ENCODE data around the gene FKBP5.
"Not testable (repeated sequence)": the region's sequence is repeated elsewhere in the genome, so short reads cannot be mapped to it uniquely, and the experiment has no call there.

FKBP5 gene

GRCh38 chr6:35599761-35600658 is 88.7 kb downstream of the FKBP5 start (continued):
- TF ChIP-seq, protein P1, sequence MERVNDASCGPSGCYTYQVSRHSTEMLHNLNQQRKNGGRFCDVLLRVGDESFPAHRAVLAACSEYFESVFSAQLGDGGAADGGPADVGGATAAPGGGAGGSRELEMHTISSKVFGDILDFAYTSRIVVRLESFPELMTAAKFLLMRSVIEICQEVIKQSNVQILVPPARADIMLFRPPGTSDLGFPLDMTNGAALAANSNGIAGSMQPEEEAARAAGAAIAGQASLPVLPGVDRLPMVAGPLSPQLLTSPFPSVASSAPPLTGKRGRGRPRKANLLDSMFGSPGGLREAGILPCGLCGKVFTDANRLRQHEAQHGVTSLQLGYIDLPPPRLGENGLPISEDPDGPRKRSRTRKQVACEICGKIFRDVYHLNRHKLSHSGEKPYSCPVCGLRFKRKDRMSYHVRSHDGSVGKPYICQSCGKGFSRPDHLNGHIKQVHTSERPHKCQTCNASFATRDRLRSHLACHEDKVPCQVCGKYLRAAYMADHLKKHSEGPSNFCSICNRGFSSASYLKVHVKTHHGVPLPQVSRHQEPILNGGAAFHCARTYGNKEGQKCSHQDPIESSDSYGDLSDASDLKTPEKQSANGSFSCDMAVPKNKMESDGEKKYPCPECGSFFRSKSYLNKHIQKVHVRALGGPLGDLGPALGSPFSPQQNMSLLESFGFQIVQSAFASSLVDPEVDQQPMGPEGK (CRISPR knock-in tag; IDR thresholded peaks at IDR 0.05; ENCODE audit: borderline replicate concordance), result no peak

DNA sequence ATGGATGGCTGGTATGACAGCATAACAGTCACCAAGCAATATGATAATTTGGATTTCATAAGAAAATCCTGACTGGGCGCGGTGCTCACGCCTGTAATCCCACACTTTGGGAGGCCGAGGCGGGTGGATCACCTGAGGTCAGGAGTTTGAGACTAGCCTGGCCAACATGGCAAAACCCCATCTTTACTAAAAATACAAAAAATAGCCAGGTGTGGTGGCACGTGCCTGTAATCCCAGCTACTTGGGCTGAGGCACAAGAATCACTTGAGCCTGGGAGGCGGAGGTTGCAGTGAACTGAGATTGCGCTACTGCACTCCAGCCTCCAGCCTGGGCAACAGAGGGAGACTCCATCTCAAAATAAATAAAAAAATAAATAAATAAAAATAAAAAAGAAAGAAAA is 90.1 kb downstream of the FKBP5 start:
- ATAC-seq, result not testable (repeated sequence)

GRCh38 chr6:35596448-35597442 is 92.0 kb downstream of the FKBP5 start:
- ATAC-seq, result peak; percentile 71
- TF ChIP-seq, protein P1 (CRISPR knock-in tag; IDR thresholded peaks at IDR 0.05; ENCODE audit: borderline replicate concordance), result no peak
- TF ChIP-seq TOX (CRISPR knock-in tag; IDR thresholded peaks at IDR 0.05; ENCODE audit: borderline replicate concordance) (0 out of 2 replicates have a peak, but pooled peaks have one; percentile 20), ZC3H10 (CRISPR knock-in tag; IDR thresholded peaks at IDR 0.05) (peak; percentile 63; the same call in 1 of the 2 replicates), ISL1 (CRISPR knock-in tag; IDR thresholded peaks at IDR 0.05) (peak; percentile 70)

DNA sequence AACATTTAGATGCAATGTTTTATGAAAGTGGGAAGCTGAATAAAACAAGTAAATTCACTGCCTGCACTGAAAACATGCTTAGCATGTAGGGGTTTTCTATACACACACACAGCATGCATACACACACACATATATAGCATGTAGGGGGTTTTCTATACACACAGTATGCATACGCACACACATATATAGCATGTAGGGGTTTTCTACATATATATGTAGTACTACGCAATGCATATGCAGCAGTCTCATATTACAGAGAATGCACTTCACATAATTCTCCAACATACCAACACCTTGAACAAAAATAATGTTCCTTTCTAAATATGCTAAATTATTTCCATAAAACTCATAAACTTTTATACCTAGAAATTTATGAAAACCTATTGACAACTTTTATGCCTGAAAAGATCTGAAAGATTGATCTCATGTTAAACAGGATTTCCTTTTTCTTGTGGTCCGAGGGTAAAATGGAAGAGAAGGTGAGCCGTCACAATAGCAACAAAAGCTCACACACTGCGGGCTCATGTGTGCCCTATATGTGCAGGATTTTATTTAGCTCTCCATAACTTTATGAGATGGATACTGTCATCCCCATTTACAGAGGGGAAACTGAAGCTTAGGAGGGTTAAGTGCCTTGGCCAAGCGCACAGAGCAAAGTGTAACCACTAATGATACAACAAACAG is 94.1 kb downstream of the FKBP5 start:
- TF ChIP-seq CSDC2 (CRISPR knock-in tag; IDR thresholded peaks at IDR 0.05), result no peak
- TF ChIP-seq GLIS3 (CRISPR knock-in tag; IDR thresholded peaks at IDR 0.05), result no peak
- no peak for TF ChIP-seq SNAI2 (CRISPR knock-in tag; IDR thresholded peaks at IDR 0.05)
- no peak for TF ChIP-seq RARB (CRISPR knock-in tag; IDR thresholded peaks at IDR 0.05)
- no peak for TF ChIP-seq TOX (CRISPR knock-in tag; IDR thresholded peaks at IDR 0.05; ENCODE audit: borderline replicate concordance)
- TF ChIP-seq ISL1 (CRISPR knock-in tag; IDR thresholded peaks at IDR 0.05), result no peak
- TF ChIP-seq, protein P1 (CRISPR knock-in tag; IDR thresholded peaks at IDR 0.05; ENCODE audit: borderline replicate concordance), result no peak
- TF ChIP-seq TCF4 (CRISPR knock-in tag; IDR thresholded peaks at IDR 0.05; ENCODE audit: borderline replicate concordance), result no peak
- no peak for TF ChIP-seq POU6F1 (CRISPR knock-in tag; IDR thresholded peaks at IDR 0.05; ENCODE audit: borderline replicate concordance, low read depth)
- no peak for ATAC-seq

DNA sequence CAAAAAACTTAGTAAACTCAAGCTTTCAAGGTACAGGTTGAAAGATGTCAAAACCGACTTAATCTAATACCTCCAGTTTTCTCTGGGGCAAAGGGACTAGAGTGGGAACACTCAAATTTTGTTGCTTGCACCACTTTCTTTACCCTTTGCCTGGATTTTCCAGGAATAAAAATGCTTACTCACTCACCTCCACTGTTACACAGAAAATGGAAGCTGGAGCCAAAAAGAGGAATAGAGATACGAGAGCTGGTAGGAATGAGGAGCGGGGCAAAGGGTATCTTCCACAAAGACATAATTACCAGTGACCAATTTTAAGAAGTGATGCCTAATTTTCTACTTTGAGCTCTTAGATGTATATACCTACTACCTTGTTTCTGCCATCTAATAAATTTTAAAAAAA is 96.5 kb downstream of the FKBP5 start:
- no peak for ATAC-seq
- TF ChIP-seq ISL1 (CRISPR knock-in tag; IDR thresholded peaks at IDR 0.05) (no peak), RARB (CRISPR knock-in tag; IDR thresholded peaks at IDR 0.05) (no peak), ZFP3 (CRISPR knock-in tag; IDR thresholded peaks at IDR 0.05) (no peak), ZC3H10 (CRISPR knock-in tag; IDR thresholded peaks at IDR 0.05) (no peak), CSRNP3 (CRISPR knock-in tag; IDR thresholded peaks at IDR 0.05) (no peak), TCF4 (CRISPR knock-in tag; IDR thresholded peaks at IDR 0.05; ENCODE audit: borderline replicate concordance) (no peak)
